ENCODE data around the gene SRSF11. TPM values are rescaled to one million over a fixed set of nuclear protein-coding genes. Genes with fewer than 3 reads are reported as not detected.

The SRSF11 gene
- total and polyA plus RNA-seq, 2 donors (not counting 1 experiment from before 2014, with no cell fraction given), result 243 to 333 TPM

- no CpG with 5 or more reads among the region's 4 CpGs for WGBS (ENCODE audit: insufficient coverage)
- H3K27me3 ChIP-seq (replicated peaks in 1 of 4; ENCODE audit: control extremely low read depth in 1 of 4, control insufficient read depth in 3 of 4, insufficient read depth in 4 of 4, low read length in 3 of 4), result no peaks in the 10 kb centered on the region
- no peak overlapping the region for H3K4me3 ChIP-seq (ENCODE audit: control extremely low read depth in 1 of 5, extremely low read depth in 1 of 5, insufficient read depth in 1 of 5, low read depth in 2 of 5, low read length in 4 of 5)
- POLR2A ChIA-PET, result no interaction called here
- intact Hi-C loops (cut with micrococcal nuclease), result no loop called here
- no peak overlapping the region for H3K27ac Mint-ChIP-seq
- H3K9ac ChIP-seq (ENCODE audit: low read length), result no peak overlapping the region
- H3K4me3 Mint-ChIP-seq, result no peak overlapping the region
- H3K27ac ChIP-seq (ENCODE audit: low read length in 2 of 2), result no peak overlapping the region
- CTCF ChIA-PET, result no interaction called here
- no peaks in the 10 kb centered on the region for H3K27me3 Mint-ChIP-seq
- H3K4me2 ChIP-seq (replicated peaks; ENCODE audit: low read depth, low read length, poor library complexity, severe bottlenecking), result no peak overlapping the region
- peaks cover 14% of the 10 kb centered on the region for H3K4me1 Mint-ChIP-seq
- peaks cover 13 to 61% of the 10 kb centered on the region in 2 experiments for H3K36me3 ChIP-seq (replicated peaks in 1 of 2; ENCODE audit: control extremely low read depth in 1 of 2, control insufficient read depth in 1 of 2, extremely low read depth in 1 of 2, insufficient read depth in 2 of 2, low read length in 1 of 2)
- DNase-seq (no peak), ATAC-seq (ENCODE audit: low read depth) (no peak)
- H4K20me1 ChIP-seq (ENCODE audit: control insufficient read depth, insufficient read depth, low read length, poor library complexity, severe bottlenecking), result no peaks in the 10 kb centered on the region
- peaks cover 5% of the 10 kb centered on the region in 2 donors for H3K4me1 ChIP-seq (ENCODE audit: control insufficient read depth in 2 of 2, insufficient read depth in 2 of 2, low read length in 2 of 2)
- no peak for TF ChIP-seq EZH2 (IDR thresholded peaks at IDR 0.05; ENCODE audit: borderline replicate concordance, insufficient read depth, low read depth, low read length, poor library complexity, severe bottlenecking)
- no peak for TF ChIP-seq CTCF (IDR thresholded peaks at IDR 0.05)
- no peak overlapping the region for H2AFZ ChIP-seq (ENCODE audit: insufficient read depth, low read depth, low read length, poor library complexity, severe bottlenecking)
- H3K9me3 ChIP-seq (ENCODE audit: control extremely low read depth in 1 of 3, control insufficient read depth in 2 of 3, insufficient read depth in 1 of 3, low read length in 2 of 3), result no peaks in the 10 kb centered on the region
- H3K79me2 ChIP-seq (ENCODE audit: control insufficient read depth, insufficient read depth, low read length), result no peaks in the 10 kb centered on the region
- no peaks in the 10 kb centered on the region for H3K9me3 Mint-ChIP-seq (ENCODE audit: insufficient read depth)
These were observed 74.6 kb downstream of the SRSF11 start for GRCh38 chr1:70295749-70296148.

- DNase-seq, result no peak
- Mint-ChIP-seq H3K27me3 (no peaks in the 10 kb centered on the region), H3K9me3 (ENCODE audit: insufficient read depth) (no peaks in the 10 kb centered on the region), H3K4me3 (no peak overlapping the region), H3K4me1 (peaks cover 4% of the 10 kb centered on the region), H3K27ac (no peak overlapping the region)
- H4K20me1 ChIP-seq (ENCODE audit: control insufficient read depth, insufficient read depth, low read length, poor library complexity, severe bottlenecking), result no peaks in the 10 kb centered on the region
- TF ChIP-seq CTCF (IDR thresholded peaks at IDR 0.05), result no peak
- no peak for TF ChIP-seq EZH2 (IDR thresholded peaks at IDR 0.05; ENCODE audit: borderline replicate concordance, insufficient read depth, low read depth, low read length, poor library complexity, severe bottlenecking)
- H3K36me3 ChIP-seq (replicated peaks in 1 of 2; ENCODE audit: control extremely low read depth in 1 of 2, control insufficient read depth in 1 of 2, extremely low read depth in 1 of 2, insufficient read depth in 2 of 2, low read length in 1 of 2), result peaks cover 13 to 39% of the 10 kb centered on the region in 2 experiments
- no peak overlapping the region for H3K4me3 ChIP-seq (ENCODE audit: control extremely low read depth in 1 of 5, extremely low read depth in 1 of 5, insufficient read depth in 1 of 5, low read depth in 2 of 5, low read length in 4 of 5)
- no peak overlapping the region for H3K4me2 ChIP-seq (replicated peaks; ENCODE audit: low read depth, low read length, poor library complexity, severe bottlenecking)
- H3K4me1 ChIP-seq (ENCODE audit: control insufficient read depth in 2 of 2, insufficient read depth in 2 of 2, low read length in 2 of 2), result no peaks in the 10 kb centered on the region
- no peak overlapping the region for H2AFZ ChIP-seq (ENCODE audit: insufficient read depth, low read depth, low read length, poor library complexity, severe bottlenecking)
- H3K9ac ChIP-seq (ENCODE audit: low read length), result no peak overlapping the region
- H3K27me3 ChIP-seq (replicated peaks in 1 of 4; ENCODE audit: control extremely low read depth in 1 of 4, control insufficient read depth in 3 of 4, insufficient read depth in 4 of 4, low read length in 3 of 4), result no peaks in the 10 kb centered on the region
- no peaks in the 10 kb centered on the region for H3K9me3 ChIP-seq (ENCODE audit: control extremely low read depth in 1 of 3, control insufficient read depth in 2 of 3, insufficient read depth in 1 of 3, low read length in 2 of 3)
- no peak overlapping the region for H3K27ac ChIP-seq (ENCODE audit: low read length in 2 of 2)
- ChIA-PET POLR2A (no interaction called here), CTCF (no interaction called here)
- ATAC-seq (ENCODE audit: low read depth), result no peak
- H3K79me2 ChIP-seq (ENCODE audit: control insufficient read depth, insufficient read depth, low read length), result no peaks in the 10 kb centered on the region
- intact Hi-C loops (cut with micrococcal nuclease), result no loop called here
These were observed 78.3 kb downstream of the SRSF11 start for GRCh38 chr1:70299472-70299871.

Small RNAs within 50 kb of the gene (small RNA-seq; reads per million reads assigned to genes)
- not detected for gene RN7SL242P (ENCODE audit: insufficient read length, low read depth, low replicate concordance)

Other genes with a start within 250 kb of the SRSF11 start
- 14.5 and 14.6 TPM in 2 replicates for gene LRRC40, start 15.8 kb upstream of the SRSF11 start, total RNA-seq
- gene LRRC40, start 15.8 kb upstream of the SRSF11 start, polyA plus RNA-seq, result 4.4 and 8.4 TPM in 2 replicates
- gene ANKRD13C, start 133.3 kb downstream of the SRSF11 start, total RNA-seq, result 29.9 and 31.9 TPM in 2 replicates
- 7.9 and 11.2 TPM in 2 replicates for gene ANKRD13C, start 133.3 kb downstream of the SRSF11 start, polyA plus RNA-seq
- gene CTH, start 189.9 kb downstream of the SRSF11 start, total RNA-seq, result 3.9 and 4.9 TPM in 2 replicates
- gene CTH, start 189.9 kb downstream of the SRSF11 start, polyA plus RNA-seq, result 0.84 and 2.9 TPM in 2 replicates